K562 (cell line): ENCODE results near the gene OCA2.

ENCODE experiments used
- ZNF561 ChIP-seq: fragments of 450-650 bp; formaldehyde crosslinking; conservative IDR thresholded peaks from 2 replicates; pipeline ENCODE4 v1.4.0; 2020; ENCODE audit warnings: mild to moderate bottlenecking, moderate library complexity
- TF ChIP-seq, protein P1 (sequence below), 3 experiments: IDR thresholded peaks in 2 of 3; conservative IDR thresholded peaks in 1 of 3; 2 replicates each; pipeline ENCODE4 v1.5.1; 2011 to 2012; ENCODE audit warnings: low read length in 3 of 3, mild to moderate bottlenecking in 3 of 3, control low read depth in 2 of 3, improper control_type of control experiment in 1 of 3, inconsistent platforms in 1 of 3, low read depth in 1 of 3, mixed read lengths in 1 of 3, moderate library complexity in 1 of 3; ENCODE audit not compliant: insufficient read depth in 2 of 3

DNA sequence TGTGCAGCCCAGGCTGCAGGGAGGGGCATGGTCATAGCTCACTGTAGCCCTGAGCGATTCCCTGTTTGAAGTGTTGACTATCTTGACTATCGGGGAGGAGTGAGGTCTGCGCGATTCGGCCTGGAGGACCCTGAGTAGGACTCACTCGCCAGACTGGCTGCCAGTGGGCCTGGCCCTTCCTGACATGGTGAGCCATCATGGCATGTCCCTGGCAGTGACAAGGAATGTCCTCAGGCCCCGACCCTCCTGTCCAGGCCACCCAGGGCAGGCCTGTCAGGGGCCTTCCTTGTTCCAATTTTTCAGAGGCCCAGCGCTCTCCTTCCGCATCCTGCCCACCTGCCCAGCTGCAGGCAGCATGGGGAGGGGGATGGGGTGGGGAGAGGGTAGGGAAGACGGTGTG lies 5.2 kb upstream of the OCA2 start:
- TF ChIP-seq, protein P1, sequence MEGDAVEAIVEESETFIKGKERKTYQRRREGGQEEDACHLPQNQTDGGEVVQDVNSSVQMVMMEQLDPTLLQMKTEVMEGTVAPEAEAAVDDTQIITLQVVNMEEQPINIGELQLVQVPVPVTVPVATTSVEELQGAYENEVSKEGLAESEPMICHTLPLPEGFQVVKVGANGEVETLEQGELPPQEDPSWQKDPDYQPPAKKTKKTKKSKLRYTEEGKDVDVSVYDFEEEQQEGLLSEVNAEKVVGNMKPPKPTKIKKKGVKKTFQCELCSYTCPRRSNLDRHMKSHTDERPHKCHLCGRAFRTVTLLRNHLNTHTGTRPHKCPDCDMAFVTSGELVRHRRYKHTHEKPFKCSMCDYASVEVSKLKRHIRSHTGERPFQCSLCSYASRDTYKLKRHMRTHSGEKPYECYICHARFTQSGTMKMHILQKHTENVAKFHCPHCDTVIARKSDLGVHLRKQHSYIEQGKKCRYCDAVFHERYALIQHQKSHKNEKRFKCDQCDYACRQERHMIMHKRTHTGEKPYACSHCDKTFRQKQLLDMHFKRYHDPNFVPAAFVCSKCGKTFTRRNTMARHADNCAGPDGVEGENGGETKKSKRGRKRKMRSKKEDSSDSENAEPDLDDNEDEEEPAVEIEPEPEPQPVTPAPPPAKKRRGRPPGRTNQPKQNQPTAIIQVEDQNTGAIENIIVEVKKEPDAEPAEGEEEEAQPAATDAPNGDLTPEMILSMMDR (IDR thresholded peaks at IDR 0.05 in 2 of 3, conservative IDR thresholded peaks at IDR 0.05 in 1 of 3; ENCODE audit: insufficient read depth in 2 of 3, low read depth in 1 of 3, low read length in 3 of 3): no peak
- no peak for TF ChIP-seq ZNF561 (CRISPR knock-in tag)
